SJCRH30 (cell line): ENCODE measurements around the gene IMPDH1. TPM values are rescaled to one million over a fixed set of nuclear protein-coding genes. Genes with fewer than 3 reads are reported as not detected.
"Not testable (repeated sequence)": the region's sequence is repeated elsewhere in the genome, so short reads cannot be mapped to it uniquely, and the experiment has no call there.

ENCODE experiments used
- DNase-seq, 2 experiments: peaks; one replicate each; pipeline ENCODE4 v3.0.0-alpha.2; 2015 to 2020
- H3K27ac ChIP-seq: fragments of 250-450 bp; sonication (Bioruptor Pico); 2 replicates; pipeline ENCODE4 v1.5.1; 2020; ENCODE audit warnings: mild to moderate bottlenecking, moderate library complexity
- H3K27me3 ChIP-seq: fragments of 250-450 bp; sonication (Bioruptor Pico); 2 replicates; pipeline ENCODE4 v1.5.1; 2020; ENCODE audit warnings: mild to moderate bottlenecking, moderate library complexity
- H3K36me3 ChIP-seq: fragments of 250-450 bp; sonication (Bioruptor Pico); 2 replicates; pipeline ENCODE4 v1.5.1; 2020; ENCODE audit warnings: mild to moderate bottlenecking, moderate library complexity
- H3K4me1 ChIP-seq: fragments of 250-450 bp; sonication (Bioruptor Pico); 2 replicates; pipeline ENCODE4 v1.5.1; 2020; ENCODE audit warnings: mild to moderate bottlenecking, moderate library complexity
- H3K4me3 ChIP-seq: fragments of 250-450 bp; sonication (Bioruptor Pico); 2 replicates; pipeline ENCODE4 v1.5.1; 2020; ENCODE audit warnings: mild to moderate bottlenecking, moderate library complexity
- H3K9me3 ChIP-seq: fragments of 250-450 bp; sonication (Bioruptor Pico); replicated peaks from 2 replicates; pipeline ENCODE4 v1.5.1; 2020; ENCODE audit warnings: mild to moderate bottlenecking, moderate library complexity
- total RNA-seq: library from RNA; depleted of rRNA; stranded (reverse); fragments of >200 nt; shearing (Covaris generic); gene quantifications from 2 replicates; pipeline ENCODE4 v1.2.3, GENCODE V29; 2014; rRNA removed

Gene IMPDH1
- total RNA-seq: 43.2 and 47.9 TPM in 2 replicates

DNA sequence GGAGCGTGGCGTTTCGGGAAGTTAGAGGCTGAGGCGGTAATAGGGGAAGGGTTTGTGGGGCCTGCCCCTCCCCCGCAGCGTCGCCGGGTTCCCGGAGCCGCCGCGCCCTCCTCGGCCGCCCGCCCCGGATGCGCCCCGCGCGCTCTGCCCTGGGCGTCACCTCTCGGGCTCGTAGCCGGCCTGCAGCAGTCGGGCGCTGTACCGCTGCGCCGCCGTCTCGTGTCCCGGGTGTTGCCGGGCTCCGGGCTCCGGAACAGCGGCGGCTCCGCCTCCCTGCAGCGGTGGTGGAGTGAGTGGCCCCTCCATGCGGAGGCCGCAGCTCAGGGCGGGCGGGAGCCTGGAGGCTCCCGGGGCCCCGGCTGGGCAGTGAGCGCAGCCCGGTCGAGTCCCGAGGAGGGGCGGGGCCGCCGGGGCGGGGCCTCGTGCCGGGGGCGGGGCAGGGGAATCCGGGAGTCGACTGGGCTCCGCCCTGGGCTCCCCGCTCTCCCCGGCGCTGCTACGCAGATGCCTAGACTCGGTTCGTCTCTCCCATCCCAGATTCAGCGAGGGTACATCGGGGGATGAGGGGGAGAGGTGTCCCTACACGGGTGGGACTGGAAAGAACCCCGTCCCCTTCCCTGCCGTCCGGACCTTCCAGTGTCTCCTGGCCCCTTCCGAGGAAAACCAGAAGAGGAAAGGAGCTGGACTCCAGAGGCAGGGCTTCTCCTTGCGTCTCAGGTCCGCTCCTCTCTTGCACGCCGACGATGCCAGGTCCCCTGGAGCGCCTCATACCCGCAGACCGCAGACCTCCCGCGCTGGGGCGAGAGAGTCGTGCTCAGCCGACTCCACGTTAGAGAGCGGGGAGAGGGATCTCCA is at the start of gene IMPDH1:
TSS of gene IMPDH1 (minus strand) at position 387 of the 855 bp plus-strand sequence. CDS start at position 306, 81 bp downstream.
- Histone ChIP-seq H3K4me3 (peak within 1 kb of the TSS; percentile 69), H3K9me3 (no peaks in the 10 kb centered on the region), H3K36me3 (no peaks in the 10 kb centered on the region), H3K27me3 (no peaks in the 10 kb centered on the region), H3K4me1 (peaks cover 19% of the 10 kb centered on the region), H3K27ac (peak within 1 kb of the TSS; percentile 5)
- peak; percentile 89 to 90 for DNase-seq

DNA sequence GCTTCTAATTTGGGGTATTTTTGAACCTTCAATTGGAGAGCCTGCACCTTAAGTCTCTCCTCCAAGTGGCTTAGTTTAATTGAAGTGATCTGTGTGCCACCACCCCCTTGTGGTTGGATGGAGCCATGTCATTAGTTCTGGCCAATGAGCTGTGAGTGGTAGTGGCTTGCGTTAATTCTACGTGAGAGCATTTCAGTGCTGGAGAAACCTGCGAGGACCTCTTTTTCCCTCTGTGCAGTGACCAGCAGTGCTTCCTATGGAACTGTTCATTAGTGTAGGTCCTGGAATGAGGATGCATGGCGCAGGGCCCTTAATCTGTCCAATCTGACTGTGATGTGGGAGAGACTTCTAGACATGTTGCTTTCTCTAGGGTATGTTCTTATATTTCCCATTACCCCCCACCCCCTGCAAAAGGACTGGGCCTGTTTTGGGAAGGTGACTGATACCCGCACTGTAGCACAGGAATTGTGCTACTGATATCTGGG is 49.7 kb upstream of the IMPDH1 start:
- no peaks in the 10 kb centered on the region for H3K9me3 ChIP-seq
- H3K4me1 ChIP-seq: no peaks in the 10 kb centered on the region; the same call in 1 of the 2 replicates
- H3K36me3 ChIP-seq: peaks cover 2% of the 10 kb centered on the region
- no peaks in the 10 kb centered on the region for H3K27me3 ChIP-seq
- peak; percentile 51 to 75 for DNase-seq
- no peak overlapping the region for H3K4me3 ChIP-seq
- H3K27ac ChIP-seq: no peak overlapping the region

DNA sequence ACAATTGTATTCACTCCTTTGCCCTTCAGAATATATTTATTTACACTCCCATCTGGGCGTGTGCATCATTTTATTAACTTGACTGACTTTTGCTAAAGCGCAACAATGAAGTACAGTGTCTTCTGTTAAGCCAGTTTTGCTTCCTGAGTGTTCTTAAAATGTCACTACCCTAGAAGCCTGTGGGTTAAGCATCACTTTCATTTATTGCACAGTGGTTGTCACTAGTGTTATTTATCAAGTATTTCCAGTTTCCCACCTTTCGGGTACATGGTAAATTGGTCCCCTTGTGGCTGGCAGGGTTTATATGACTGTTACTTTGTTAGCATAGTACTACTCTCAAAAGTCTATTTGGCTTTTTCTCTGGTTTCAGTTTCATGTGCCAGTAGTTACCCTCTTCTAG is 49.2 kb upstream of the IMPDH1 start:
- DNase-seq: no peak

DNA sequence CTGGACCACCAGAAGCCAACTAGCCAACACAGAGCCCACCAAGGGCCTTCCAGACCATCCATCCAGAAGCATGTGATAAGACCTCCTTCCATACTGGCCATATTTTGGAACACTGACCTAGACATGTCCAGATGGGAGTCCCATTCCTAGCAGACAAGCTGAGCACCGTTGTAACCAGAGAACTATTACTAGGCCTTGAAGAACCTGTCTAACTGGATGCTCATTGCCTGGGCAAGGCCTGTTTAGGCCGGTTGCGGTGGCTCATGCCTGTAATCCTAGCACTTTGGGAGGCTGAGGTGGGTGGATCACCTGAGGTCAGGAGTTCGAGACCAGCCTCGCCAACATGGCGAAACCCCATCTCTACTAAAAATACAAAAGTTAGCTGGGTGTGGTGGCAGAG is 47.6 kb upstream of the IMPDH1 start:
- H3K36me3 ChIP-seq, H3K9me3 ChIP-seq, H3K27ac ChIP-seq, H3K4me3 ChIP-seq, DNase-seq, H3K4me1 ChIP-seq, H3K27me3 ChIP-seq: not testable (repeated sequence)

More for the DNA sequence above, 49.2 kb upstream of the IMPDH1 start:
- Histone ChIP-seq H3K9me3 (no peaks in the 10 kb centered on the region), H3K4me1 (peaks cover 2% of the 10 kb centered on the region), H3K4me3 (no peak overlapping the region), H3K36me3 (peaks cover 2% of the 10 kb centered on the region), H3K27me3 (no peaks in the 10 kb centered on the region), H3K27ac (no peak overlapping the region)

DNA sequence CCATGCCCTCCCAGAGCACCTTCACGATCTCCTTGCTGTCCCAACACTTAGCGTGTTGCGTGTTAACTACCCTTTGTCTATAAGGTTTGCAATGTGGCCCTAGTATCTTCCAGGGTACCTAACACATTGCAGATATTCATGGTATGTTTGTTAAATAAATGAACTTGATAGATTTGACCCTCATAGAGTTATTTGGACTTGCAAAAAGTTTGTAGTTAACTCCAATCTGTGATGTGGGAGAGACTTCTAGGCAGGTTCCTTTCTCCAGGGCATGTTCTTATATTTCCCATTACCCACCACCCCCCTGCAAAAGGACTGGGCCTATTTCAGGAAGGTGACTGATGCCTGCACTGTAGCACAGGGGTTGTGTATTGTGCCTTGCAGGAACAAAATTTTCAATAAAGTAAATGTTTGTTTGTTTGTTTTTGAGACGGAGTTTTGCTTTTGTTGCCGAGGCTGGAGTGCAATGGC is 46.5 kb upstream of the IMPDH1 start:
- H3K27ac ChIP-seq: peak overlapping the region; percentile 66
- no peaks in the 10 kb centered on the region for H3K9me3 ChIP-seq
- H3K36me3 ChIP-seq: peaks cover 2% of the 10 kb centered on the region
- no peaks in the 10 kb centered on the region for H3K27me3 ChIP-seq
- no peak for DNase-seq
- peaks cover 8% of the 10 kb centered on the region for H3K4me1 ChIP-seq
- H3K4me3 ChIP-seq: peak overlapping the region; percentile 93

DNA sequence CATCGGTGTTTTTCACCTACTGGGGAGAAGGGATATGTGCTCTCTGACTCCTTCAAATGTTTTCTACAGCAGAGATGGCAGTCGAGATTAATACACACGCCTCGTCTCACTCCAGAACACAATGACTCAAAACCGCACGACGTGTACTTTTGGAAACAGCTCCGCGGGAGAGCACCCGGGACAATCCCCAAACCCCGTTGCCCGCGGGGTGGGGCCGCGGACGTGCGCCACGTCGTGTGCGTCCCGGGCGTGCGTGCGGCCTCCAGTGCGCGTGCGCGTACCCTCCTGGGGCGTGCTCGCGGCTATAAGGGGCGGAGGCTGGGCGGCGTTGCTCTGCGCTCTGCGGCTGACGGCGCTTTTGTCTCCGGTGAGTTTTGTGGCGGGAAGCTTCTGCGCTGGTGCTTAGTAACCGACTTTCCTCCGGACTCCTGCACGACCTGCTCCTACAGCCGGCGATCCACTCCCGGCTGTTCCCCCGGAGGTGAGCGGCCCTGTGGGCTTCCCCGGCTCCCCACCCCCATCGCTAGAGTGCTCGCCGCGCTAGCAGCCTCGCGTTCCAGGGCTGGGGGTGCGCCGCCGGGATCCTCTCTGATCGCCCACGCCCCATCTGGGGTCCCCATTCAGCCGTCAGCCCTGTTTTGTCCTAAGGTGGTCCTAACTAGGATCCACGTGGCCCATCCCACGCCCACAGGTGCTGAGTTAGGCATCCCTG is 45.9 kb upstream of the IMPDH1 start, which contains the start of gene HILPDA:
TSS of gene HILPDA (plus strand) at position 336 of the 712 bp plus-strand sequence. CDS start 1,391 bp downstream, outside the sequence.
- H3K4me3 ChIP-seq: peak within 1 kb of the TSS; percentile 93
- H3K27me3 ChIP-seq: no peaks in the 10 kb centered on the region
- H3K36me3 ChIP-seq: peaks cover 2% of the 10 kb centered on the region
- H3K9me3 ChIP-seq: no peaks in the 10 kb centered on the region
- peak; percentile 93 to 94 for DNase-seq
- peaks cover 8% of the 10 kb centered on the region for H3K4me1 ChIP-seq
- H3K27ac ChIP-seq: peak within 1 kb of the TSS; percentile 66

DNA sequence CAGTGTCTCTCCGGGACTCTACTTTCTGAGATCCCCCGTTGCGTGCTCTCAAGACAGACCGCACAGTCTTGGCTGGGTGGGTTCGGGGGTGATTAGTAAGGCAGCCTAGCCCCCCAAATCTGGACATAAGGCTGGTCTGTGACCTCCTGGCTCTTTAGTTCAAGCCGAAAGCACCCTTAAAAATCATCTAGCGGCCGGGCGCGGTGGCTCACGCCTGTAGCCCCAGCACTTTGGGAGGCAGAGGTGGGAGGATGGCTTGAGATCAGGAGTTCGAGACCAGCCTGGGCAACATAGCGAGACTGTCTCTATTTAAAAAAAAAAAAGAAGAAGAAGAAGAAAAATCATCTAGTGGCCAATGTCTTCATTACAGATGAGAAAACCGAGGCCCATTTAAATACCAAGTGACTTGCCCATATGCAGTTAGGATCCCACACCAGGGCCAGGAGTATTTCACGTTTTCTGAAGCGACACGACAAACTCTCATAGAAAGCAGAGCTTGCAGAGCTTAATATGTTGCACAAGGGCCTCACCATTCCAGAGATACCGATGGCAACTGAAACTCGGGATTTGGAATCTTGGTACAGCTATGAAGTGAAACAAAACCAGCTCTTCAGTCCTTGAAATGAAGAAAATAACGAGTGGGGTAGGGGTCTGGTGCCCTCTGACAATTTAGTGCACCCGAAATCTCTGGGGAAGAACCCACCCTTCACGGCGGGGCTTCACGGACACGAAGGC is 45.2 kb upstream of the IMPDH1 start:
- peak overlapping the region; percentile 66 for H3K27ac ChIP-seq
- DNase-seq: no peak
- H3K4me1 ChIP-seq: peaks cover 8% of the 10 kb centered on the region
- H3K4me3 ChIP-seq: peak overlapping the region; percentile 93
- H3K27me3 ChIP-seq: no peaks in the 10 kb centered on the region
- no peaks in the 10 kb centered on the region for H3K9me3 ChIP-seq
- H3K36me3 ChIP-seq: peaks cover 2% of the 10 kb centered on the region

DNA sequence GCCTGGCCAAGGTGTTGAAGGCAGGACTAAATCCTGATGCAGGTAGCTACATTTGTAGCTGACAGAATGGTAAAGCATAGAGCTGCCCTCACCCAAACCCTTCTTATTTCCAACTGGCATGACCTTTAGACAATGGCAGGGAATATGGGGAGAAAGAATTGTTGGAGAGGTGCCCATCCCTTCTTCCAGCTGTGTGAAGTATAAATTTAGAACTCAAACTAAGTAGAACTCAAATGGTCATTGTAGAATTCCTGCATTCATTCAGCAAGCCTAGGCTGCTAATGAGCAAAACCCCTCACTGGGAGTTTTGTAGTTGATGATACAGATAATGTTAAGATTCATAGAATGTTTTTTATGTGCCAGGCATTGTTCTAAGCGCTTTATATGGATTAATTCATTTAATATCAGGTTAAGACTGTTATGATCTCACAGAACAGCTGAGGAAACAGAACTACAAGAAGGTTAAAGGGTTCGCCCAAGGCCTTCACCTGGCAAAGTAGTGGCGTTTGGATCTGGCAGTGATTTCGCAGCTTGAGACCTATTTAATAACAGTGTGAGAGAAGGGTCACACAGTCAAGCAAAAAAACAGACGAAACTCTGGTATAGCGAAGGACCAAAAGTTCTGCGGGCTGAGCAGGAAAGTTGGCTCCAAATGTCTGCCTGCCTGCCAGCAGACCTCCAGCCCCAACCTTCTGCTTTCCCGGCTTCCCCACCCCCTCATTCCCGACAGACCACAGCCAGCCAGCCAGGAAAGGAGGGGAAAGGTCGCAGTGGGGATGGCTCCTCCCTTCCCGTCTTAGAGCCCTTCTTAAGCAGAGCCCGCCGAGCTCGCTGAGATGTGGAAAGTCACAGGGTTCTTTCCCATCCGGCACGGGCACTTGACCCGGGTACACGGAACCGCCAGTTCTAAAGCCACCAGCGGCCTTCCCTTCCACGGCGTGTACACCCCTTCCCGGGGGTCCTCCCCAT is 44.3 kb upstream of the IMPDH1 start:
- H3K27ac ChIP-seq: peak overlapping the region; percentile 20; the same call in 1 of the 2 replicates
- peak overlapping the region; percentile 93 for H3K4me3 ChIP-seq
- DNase-seq: peak; percentile 81 to 83

DNA sequence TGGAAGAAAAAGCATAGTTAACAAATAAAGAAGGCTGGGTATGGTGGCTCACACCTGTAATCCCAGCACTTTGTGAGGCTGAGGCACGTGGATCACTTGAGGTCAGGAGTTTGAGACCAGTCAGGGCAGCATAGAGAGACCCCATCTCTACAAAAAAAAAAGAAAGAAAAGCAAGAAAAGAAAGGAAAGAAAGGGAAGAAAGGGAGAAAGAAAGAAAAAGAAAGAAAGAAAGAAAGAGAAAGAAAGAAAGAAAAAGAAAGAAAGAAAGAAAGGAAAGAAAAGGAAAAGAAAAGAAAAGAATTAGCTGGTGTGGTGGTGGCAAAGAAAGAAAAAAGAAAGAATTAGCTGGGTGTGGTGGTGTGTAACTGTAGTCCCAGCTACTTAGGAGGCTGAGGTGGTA is 42.8 kb upstream of the IMPDH1 start:
- H3K36me3 ChIP-seq: no peaks in the 10 kb centered on the region; the same call in 1 of the 2 replicates
- H3K27ac ChIP-seq: no peak overlapping the region
- no peaks in the 10 kb centered on the region for H3K27me3 ChIP-seq
- no peak for DNase-seq
- H3K4me1 ChIP-seq: peaks cover 8% of the 10 kb centered on the region
- H3K4me3 ChIP-seq: no peak overlapping the region
- no peaks in the 10 kb centered on the region for H3K9me3 ChIP-seq

More for the DNA sequence above, 44.3 kb upstream of the IMPDH1 start:
- Histone ChIP-seq H3K36me3 (peaks cover 2% of the 10 kb centered on the region), H3K27me3 (no peaks in the 10 kb centered on the region), H3K9me3 (no peaks in the 10 kb centered on the region), H3K4me1 (peaks cover 8% of the 10 kb centered on the region)

DNA sequence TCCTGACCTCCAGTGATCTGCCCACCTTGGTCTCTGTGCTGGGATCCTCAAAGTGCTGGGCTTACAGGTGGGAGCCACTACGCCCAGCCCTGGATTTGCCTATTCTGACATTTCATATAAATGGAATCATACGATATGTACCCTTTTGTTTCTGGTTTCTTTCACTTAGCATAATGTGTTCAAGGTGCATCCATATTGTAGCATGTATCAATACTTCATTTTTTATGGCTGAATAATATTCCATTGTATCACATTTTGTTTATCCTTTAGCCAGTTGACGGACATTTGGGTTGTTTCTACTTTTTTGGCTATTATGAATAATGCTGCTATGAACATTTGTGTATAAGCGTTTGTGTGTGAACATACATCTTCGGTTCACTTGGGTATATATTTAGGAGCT is 41.1 kb upstream of the IMPDH1 start:
- H3K27ac ChIP-seq: no peak overlapping the region
- DNase-seq: no peak
- H3K9me3 ChIP-seq: no peaks in the 10 kb centered on the region
- H3K27me3 ChIP-seq: no peaks in the 10 kb centered on the region
- H3K4me3 ChIP-seq: no peak overlapping the region
- H3K36me3 ChIP-seq: no peaks in the 10 kb centered on the region
- H3K4me1 ChIP-seq: peaks cover 8% of the 10 kb centered on the region

DNA sequence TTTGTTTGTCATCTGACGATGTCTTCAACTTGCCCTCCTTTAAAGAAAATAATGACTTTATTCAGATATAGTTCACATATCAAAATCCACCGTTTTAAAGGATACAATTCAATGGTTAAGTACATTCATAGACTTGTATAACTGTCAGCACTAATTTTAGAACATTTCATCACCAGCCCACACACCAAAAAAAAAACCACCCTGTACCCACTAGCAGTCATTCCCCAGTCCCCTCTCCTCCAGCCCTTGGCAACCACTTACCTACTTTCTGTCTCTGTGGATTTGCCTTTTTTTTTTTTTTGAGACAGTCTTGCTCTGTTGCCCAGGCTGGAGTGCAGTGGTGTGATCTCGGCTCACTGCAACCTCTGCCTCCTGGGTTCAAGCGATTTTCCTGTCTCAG is 40.6 kb upstream of the IMPDH1 start:
- no peak for DNase-seq

DNA sequence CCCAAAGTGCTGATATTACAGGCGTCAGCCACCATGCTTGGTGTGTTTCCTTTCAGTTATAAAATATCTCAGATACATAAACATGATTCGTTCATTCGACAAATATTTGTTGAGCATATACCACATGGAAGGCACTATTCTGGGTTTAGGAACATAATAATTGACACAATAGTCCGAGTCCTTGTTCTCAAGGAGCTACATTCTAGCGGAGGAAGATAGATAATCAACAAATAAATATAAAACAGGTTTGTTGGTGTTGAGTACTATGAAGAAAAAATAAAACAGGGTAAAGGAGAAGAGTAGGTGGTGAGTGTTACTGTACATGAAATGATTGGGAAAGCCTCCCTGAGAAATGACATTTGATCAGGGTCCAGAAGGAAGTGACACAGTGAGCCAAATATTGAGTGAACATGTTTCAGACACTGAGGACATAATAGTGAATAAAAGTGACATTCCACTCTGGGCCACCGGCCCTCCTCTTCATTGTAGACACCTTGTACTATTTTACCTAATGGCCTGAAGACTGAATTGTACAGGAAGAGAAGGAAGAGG is 39.0 kb upstream of the IMPDH1 start:
- H3K9me3 ChIP-seq: no peaks in the 10 kb centered on the region
- H3K27me3 ChIP-seq: no peaks in the 10 kb centered on the region
- no peak for DNase-seq
- no peaks in the 10 kb centered on the region for H3K36me3 ChIP-seq
- no peak overlapping the region for H3K4me3 ChIP-seq
- H3K27ac ChIP-seq: no peak overlapping the region
- peaks cover 4% of the 10 kb centered on the region for H3K4me1 ChIP-seq

More for the DNA sequence above, 40.6 kb upstream of the IMPDH1 start:
- no peaks in the 10 kb centered on the region for H3K27me3 ChIP-seq
- no peak overlapping the region for H3K27ac ChIP-seq
- H3K36me3 ChIP-seq: no peaks in the 10 kb centered on the region
- H3K4me1 ChIP-seq: peaks cover 8% of the 10 kb centered on the region
- no peaks in the 10 kb centered on the region for H3K9me3 ChIP-seq
- H3K4me3 ChIP-seq: no peak overlapping the region

DNA sequence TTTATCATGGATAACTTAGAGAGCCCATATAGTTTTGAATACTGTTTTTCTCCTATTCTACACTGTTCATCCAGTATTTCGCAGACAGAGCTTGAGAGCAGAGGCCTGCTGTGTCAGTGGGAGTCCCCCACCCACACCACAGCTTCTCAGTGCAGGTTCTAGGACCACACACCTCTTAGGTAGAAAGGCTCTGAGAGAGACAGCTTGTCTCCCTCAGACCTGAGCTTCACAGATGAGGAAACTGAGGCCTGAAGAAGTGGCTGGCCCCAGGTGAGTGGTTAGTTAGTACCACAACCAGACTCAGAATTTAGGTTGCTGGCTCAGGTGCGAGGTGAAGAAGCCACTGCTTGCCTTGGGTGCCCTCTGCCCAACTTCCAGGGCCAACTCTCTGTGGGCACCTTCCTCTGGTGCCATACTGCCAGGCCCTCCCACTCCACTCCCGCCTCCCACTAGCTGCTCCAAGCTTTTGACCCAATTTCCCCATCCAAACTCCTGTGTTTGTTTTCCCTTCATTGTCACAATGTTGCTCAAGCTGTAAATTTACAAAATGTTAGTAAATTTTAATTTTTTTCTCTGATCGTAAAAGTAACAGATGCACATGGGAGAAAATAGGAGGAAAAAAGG is 38.3 kb upstream of the IMPDH1 start:
- no peaks in the 10 kb centered on the region for H3K36me3 ChIP-seq
- H3K27me3 ChIP-seq: no peaks in the 10 kb centered on the region
- DNase-seq: no peak
- H3K4me1 ChIP-seq: no peaks in the 10 kb centered on the region
- no peak overlapping the region for H3K4me3 ChIP-seq
- no peak overlapping the region for H3K27ac ChIP-seq
- no peaks in the 10 kb centered on the region for H3K9me3 ChIP-seq
